HepG2 (cell line): Measurements from ENCODE around the gene BTBD19. TPM values are rescaled to one million over a fixed set of nuclear protein-coding genes. Genes with fewer than 3 reads are reported as not detected.

Experiments
- ATAC-seq: fragments of 200-7000 bp; cut with Tn5 transposase; 3 replicates; pipeline ENCODE4 v1.9.1; 2020; ENCODE audit warnings: mild to moderate bottlenecking, moderate library complexity
- BruUV-seq: library from RNA; stranded (reverse); fragments of 400-500 nt; replicated peaks from 2 replicates; lab custom pipeline; 2021; lab: Mats Ljungman, UMichigan
- CTCF ChIA-PET: fragments of 300-600 bp; formaldehyde crosslinking; extraction: SDS; loops from one replicate; lab custom pipeline; 2021; ENCODE audit warnings: low total read pairs, inconsistent platforms, low intra/inter-chr PET ratio; lab: Yijun Ruan, JAX
- POLR2A ChIA-PET: fragments of 350-600 bp; sonication (Branson Sonifier 250); formaldehyde crosslinking; loops from one replicate; lab custom pipeline; 2020; ENCODE audit warnings: antibody characterized with exemption, inconsistent platforms; lab: Yijun Ruan, JAX
- DNase-seq: peaks from one replicate; pipeline ENCODE4 v3.0.0-alpha.2; 2015; ENCODE audit warnings: low spot score
- FAIRE-seq: peaks from 3 replicates; lab custom pipeline; 2011; peaks lifted over from hg19 to GRCh38; lab: Jason Lieb, UNC
- H2AFZ ChIP-seq: one replicate; pipeline ENCODE4 v1.6.1; 2011; ENCODE audit warnings: low read length, inconsistent platforms
- H3K27ac ChIP-seq: fragments of 300-600 bp; 3 replicates; pipeline ENCODE4 v1.8.0; 2011; ENCODE audit warnings: mixed run types, mild to moderate bottlenecking, mixed read lengths, low read length, inconsistent platforms; ENCODE audit not compliant: insufficient read depth; ENCODE audit errors: extremely low read length
- H3K27me3 ChIP-seq, 2 experiments: fragments of 200-600 bp in 1 of 2; 2 replicates in 1 of 2; 3 replicates in 1 of 2; pipeline versions ENCODE4 v1.6.0 to v1.8.0; 2011; ENCODE audit warnings: low read length in 2 of 2, mild to moderate bottlenecking in 2 of 2, moderate library complexity in 2 of 2, inconsistent platforms in 1 of 2; ENCODE audit not compliant: insufficient read depth in 2 of 2, control insufficient read depth in 1 of 2
- H3K36me3 ChIP-seq, 2 experiments: fragments of 200-600 bp in 1 of 2; replicated peaks in 1 of 2; 2 replicates in 1 of 2; 3 replicates in 1 of 2; pipeline versions ENCODE4 v1.5.1 to v1.8.0; 2011; ENCODE audit warnings: low read length in 2 of 2, inconsistent platforms in 1 of 2; ENCODE audit not compliant: insufficient read depth in 2 of 2, control insufficient read depth in 1 of 2
- H3K4me1 ChIP-seq: 2 replicates; pipeline ENCODE4 v1.5.1; 2012; ENCODE audit warnings: low read length, inconsistent platforms; ENCODE audit not compliant: insufficient read depth
- H3K4me2 ChIP-seq: 2 replicates; pipeline ENCODE4 v1.6.0; 2011; ENCODE audit warnings: low read depth, low read length, inconsistent platforms
- H3K4me3 ChIP-seq, 3 experiments: fragments of 200-600 bp in 1 of 3; sonication (generic), shearing (Covaris generic) in 1 of 3; replicated peaks in 1 of 3; 2 replicates each; pipeline ENCODE4 v1.5.1; 2011 to 2016; ENCODE audit warnings: low read length in 3 of 3, inconsistent platforms in 2 of 3, low read depth in 2 of 3, mild to moderate bottlenecking in 2 of 3, control low read depth in 1 of 3, mixed read lengths in 1 of 3; ENCODE audit not compliant: insufficient read depth in 1 of 3
- H3K79me2 ChIP-seq: one replicate; pipeline ENCODE4 v1.6.1; 2011; ENCODE audit warnings: low read length, inconsistent platforms; ENCODE audit not compliant: insufficient read depth
- H3K9ac ChIP-seq: 2 replicates; pipeline ENCODE4 v1.6.0; 2011; ENCODE audit warnings: mild to moderate bottlenecking, low read depth, low read length, inconsistent platforms; ENCODE audit not compliant: insufficient read depth
- H3K9me3 ChIP-seq: 2 replicates; pipeline ENCODE4 v1.5.1; 2012; ENCODE audit warnings: mild to moderate bottlenecking, low read length
- H4K20me1 ChIP-seq: 2 replicates; pipeline ENCODE4 v1.6.0; 2011; ENCODE audit warnings: inconsistent platforms, mild to moderate bottlenecking, low read length, moderate library complexity; ENCODE audit not compliant: insufficient read depth
- MBNL3 ChIP-seq: fragments of 250-450 bp; sonication (Bioruptor Pico); conservative IDR thresholded peaks from 2 replicates; pipeline ENCODE4 v1.8.0; 2022; ENCODE audit warnings: mild to moderate bottlenecking, inconsistent platforms
- PLSCR1 ChIP-seq: sonication (generic); formaldehyde crosslinking; IDR thresholded peaks from 2 replicates; pipeline ENCODE4 v1.5.0; 2020; ENCODE audit warnings: missing genetic modification reagents, mild to moderate bottlenecking, borderline replicate concordance
- RBM39 ChIP-seq: fragments of 200-400 bp; formaldehyde crosslinking; IDR thresholded peaks from one replicate; pipeline ENCODE4 v1.6.1; 2018; ENCODE audit warnings: antibody characterized with exemption, mild to moderate bottlenecking, low read depth, low read length; ENCODE audit not compliant: poor library complexity, severe bottlenecking
- ZFP36 ChIP-seq: fragments of 150-350 bp; IDR thresholded peaks from 2 replicates; pipeline ENCODE4 v1.6.1; 2018; ENCODE audit warnings: borderline replicate concordance, low read length, low read depth; ENCODE audit not compliant: partially characterized antibody
- ZNF687 ChIP-seq: sonication (generic); formaldehyde crosslinking; IDR thresholded peaks from 2 replicates; pipeline ENCODE4 v1.5.1; 2020; ENCODE audit warnings: mild to moderate bottlenecking, missing genetic modification reagents, moderate library complexity
- WGBS: methylation state at CpG from one replicate; pipeline ENCODE4 v1.1.6; 2017; ENCODE audit warnings: low lambda C conversion rate; 5-methylcytosine and 5-hydroxymethylcytosine counted together
- in situ Hi-C: cut with HindIII; loops from 2 replicates; pipeline ENCODE4 v1.10.0; 2017; ENCODE audit warnings: low pct_unique_long_range_greater_than_20kb; ENCODE audit not compliant: extremely low pct_ligation_motif_present
- intact Hi-C: fragments of 100-400 bp; cut with micrococcal nuclease; formaldehyde crosslinking; loops from one replicate; pipeline ENCODE4 v1.10.0; 2022; ENCODE audit not compliant: unreplicated experiment
- polyA plus RNA-seq, 8 experiments: library from polyadenylated mRNA; depleted of rRNA in 3 of 8; stranded (reverse) in 7 of 8; unstranded in 1 of 8; fragments of >200 nt; fragmentation: Illumina TruSeq in 4 of 8; extraction: Trizol in 4 of 8; gene quantifications; 2 replicates each; pipeline versions ENCODE4 v1.2.1 to v1.2.3, GENCODE V29; 2011 to 2016; ENCODE audit warnings: low read depth in 4 of 8, missing spikeins in 1 of 8, mixed read lengths in 1 of 8; ENCODE audit not compliant: insufficient read depth in 1 of 8
- total RNA-seq, 5 experiments: library from RNA; depleted of rRNA; stranded (reverse); fragments of >200 nt; fragmentation: Illumina TruSeq; extraction: Trizol; gene quantifications; 2 replicates each; pipeline ENCODE4 v1.2.3, GENCODE V29; 2016; ENCODE audit warnings: low read depth in 1 of 5

BTBD19 gene
- total and polyA plus RNA-seq, 2 of the 13 experiments (the other 11 are each of a cell fraction or from before 2014, with no cell fraction given): 2.7 to 6.7 TPM

GRCh38 chr1:44832056-44832705 is 23.9 kb downstream of the BTBD19 start:
- no peak for FAIRE-seq

More at GRCh38 chr1:44832056-44832705, 23.9 kb downstream of the BTBD19 start:
- H3K9ac ChIP-seq: peak overlapping the region; percentile 25; the same call in 1 of the 2 replicates
- intact Hi-C loops: no loop called here
- ATAC-seq (peak; percentile 7; the same call in 1 of the 3 replicates), DNase-seq (no peak)
- ChIA-PET CTCF (interaction anchor here (0.7 kb wide), 1 partner anchor 1677 kb away, joined by 3 read pairs; no protein-coding TSS in a partner anchor), POLR2A (interaction anchor here (0.8 to 4.5 kb wide), 8 partner anchors 10 to 507 kb away, joined by 3 to 51 read pairs (median 7); partner anchors contain the start of genes BTBD19, EIF2B3, PLK3 and PTCH2)
- H4K20me1 ChIP-seq: no peaks in the 10 kb centered on the region
- TF ChIP-seq RBM39: peak; percentile 45
- peak; percentile 24 for TF ChIP-seq ZNF687 (CRISPR knock-in tag)
- no peak for TF ChIP-seq MBNL3 (CRISPR knock-in tag)
- no peak for TF ChIP-seq PLSCR1 (CRISPR knock-in tag)
- peak; percentile 65 for TF ChIP-seq ZFP36
- WGBS: 15% methylated on average over 10 of the region's 13 CpGs
- H3K79me2 ChIP-seq: no peaks in the 10 kb centered on the region
- H3K36me3 ChIP-seq: no peaks in the 10 kb centered on the region
- H3K4me2 ChIP-seq: peak overlapping the region; percentile 71
- BruUV-seq: no TSS peak
- H3K27me3 ChIP-seq: peaks cover 0 to 16% of the 10 kb centered on the region in 2 experiments; a peak in 1 of 5 replicates
- in situ Hi-C loops: loop anchor here (10.0 to 25.0 kb wide), 2 partner anchors 180 to 473 kb away; partner anchors contain the start of genes HECTD3 and UROD
- no peak overlapping the region for H2AFZ ChIP-seq
- peak overlapping the region in 1 of 3 experiments; percentile 59; a peak in 1 of 6 replicates for H3K4me3 ChIP-seq
- H3K9me3 ChIP-seq: no peaks in the 10 kb centered on the region
- no peak overlapping the region for H3K27ac ChIP-seq
- peaks cover 78% of the 10 kb centered on the region for H3K4me1 ChIP-seq
